CD14-positive monocyte (primary cell): ENCODE results near the gene CMTM3. TPM values are rescaled to one million over a fixed set of nuclear protein-coding genes. Genes with fewer than 3 reads are reported as not detected.

Experiments
- DNase-seq, 3 donors: peaks; one replicate each; pipeline ENCODE4 v3.0.0-alpha.2; 2011 to 2022
- H2AFZ ChIP-seq: 2 replicates; pipeline ENCODE4 v1.6.0; 2012; ENCODE audit warnings: mild to moderate bottlenecking, low read depth, low read length, inconsistent platforms; ENCODE audit not compliant: insufficient read depth, poor library complexity, severe bottlenecking
- H3K27ac ChIP-seq, 2 donors: 1 replicate in 1 of 2; 2 replicates in 1 of 2; pipeline ENCODE4 v1.5.1; 2012 to 2013; ENCODE audit warnings: low read length in 2 of 2, control low read depth in 1 of 2, inconsistent platforms in 1 of 2, low read depth in 1 of 2, mild to moderate bottlenecking in 1 of 2
- H3K27me3 ChIP-seq, 2 donors: one replicate each; pipeline versions ENCODE4 v1.6.0 to v1.6.1; 2011 to 2013; ENCODE audit warnings: low read length in 2 of 2; ENCODE audit not compliant: control insufficient read depth in 2 of 2, insufficient read depth in 2 of 2
- H3K36me3 ChIP-seq, 2 donors: replicated peaks in 1 of 2; 1 replicate in 1 of 2; 2 replicates in 1 of 2; pipeline versions ENCODE4 v1.5.1 to v1.6.1; 2012 to 2013; ENCODE audit warnings: low read length in 2 of 2, control low read depth in 1 of 2, inconsistent platforms in 1 of 2, mild to moderate bottlenecking in 1 of 2; ENCODE audit not compliant: insufficient read depth in 2 of 2, control insufficient read depth in 1 of 2
- H3K4me1 ChIP-seq, 2 donors: 1 replicate in 1 of 2; 2 replicates in 1 of 2; pipeline versions ENCODE4 v1.5.1 to v1.6.1; 2012 to 2013; ENCODE audit warnings: low read length in 2 of 2, control low read depth in 1 of 2, inconsistent platforms in 1 of 2, mild to moderate bottlenecking in 1 of 2, moderate library complexity in 1 of 2; ENCODE audit not compliant: insufficient read depth in 2 of 2, control insufficient read depth in 1 of 2
- H3K4me2 ChIP-seq: replicated peaks from 2 replicates; pipeline ENCODE3; 2012; ENCODE audit warnings: low read length, moderate library complexity, mild to moderate bottlenecking; ENCODE audit not compliant: poor library complexity, severe bottlenecking; ENCODE audit errors: extremely low read depth
- H3K4me3 ChIP-seq, 3 experiments: fragments of 200-600 bp in 1 of 3; sonication (generic) in 1 of 3; replicated peaks in 1 of 3; 1 replicate in 2 of 3; 2 replicates in 1 of 3; pipeline ENCODE4 v1.5.1; 2011 to 2013; ENCODE audit warnings: low read length in 3 of 3, mild to moderate bottlenecking in 3 of 3, control low read depth in 2 of 3, low read depth in 2 of 3, inconsistent platforms in 1 of 3, moderate library complexity in 1 of 3
- H3K79me2 ChIP-seq: 2 replicates; pipeline ENCODE4 v1.6.0; 2012; ENCODE audit warnings: mild to moderate bottlenecking, control low read depth, inconsistent platforms, low read length, moderate library complexity; ENCODE audit not compliant: insufficient read depth
- H3K9ac ChIP-seq: 2 replicates; pipeline ENCODE4 v1.6.0; 2017; ENCODE audit warnings: low read length, mild to moderate bottlenecking; ENCODE audit not compliant: insufficient read depth, poor library complexity, severe bottlenecking
- H3K9me3 ChIP-seq, 2 donors: replicated peaks in 1 of 2; 1 replicate in 1 of 2; 2 replicates in 1 of 2; pipeline versions ENCODE4 v1.5.1 to v1.6.1; 2012 to 2013; ENCODE audit warnings: low read length in 2 of 2, control low read depth in 1 of 2; ENCODE audit not compliant: control insufficient read depth in 1 of 2, insufficient read depth in 1 of 2
- H4K20me1 ChIP-seq: 2 replicates; pipeline ENCODE4 v1.6.0; 2012; ENCODE audit warnings: mild to moderate bottlenecking, low read length, control low read depth, moderate library complexity; ENCODE audit not compliant: insufficient read depth
- H3K27ac Mint-ChIP-seq, 7 donors: one replicate each; pipeline ENCODE4 v1.8.0; 2020; ENCODE audit warnings: mild to moderate bottlenecking in 7 of 7, mixed read lengths in 7 of 7, moderate library complexity in 6 of 7, inconsistent platforms in 2 of 7
- H3K27me3 Mint-ChIP-seq, 3 donors: one replicate each; pipeline ENCODE4 v1.8.0; 2021 to 2022; ENCODE audit warnings: low read depth in 3 of 3, mild to moderate bottlenecking in 3 of 3, mixed read lengths in 3 of 3, moderate library complexity in 3 of 3, inconsistent platforms in 1 of 3
- H3K36me3 Mint-ChIP-seq, 2 donors: one replicate each; pipeline ENCODE4 v1.8.0; 2020; ENCODE audit warnings: mixed read lengths in 2 of 2, inconsistent platforms in 1 of 2, mild to moderate bottlenecking in 1 of 2
- H3K4me1 Mint-ChIP-seq: one replicate; pipeline ENCODE4 v1.8.0; 2020; ENCODE audit warnings: mild to moderate bottlenecking, mixed read lengths
- H3K4me3 Mint-ChIP-seq, 2 donors: one replicate each; pipeline ENCODE4 v1.8.0; 2020; ENCODE audit warnings: mild to moderate bottlenecking in 2 of 2, mixed read lengths in 2 of 2, moderate library complexity in 1 of 2
- H3K9me3 Mint-ChIP-seq, 7 donors: one replicate each; pipeline ENCODE4 v1.8.0; 2020 to 2022; ENCODE audit warnings: mixed read lengths in 7 of 7, mild to moderate bottlenecking in 6 of 7, moderate library complexity in 6 of 7, inconsistent platforms in 2 of 7
- WGBS: methylation state at CpG from one replicate; pipeline ENCODE4 v1.1.5; 2013; ENCODE audit warnings: missing lambda C conversion rate; ENCODE audit not compliant: insufficient coverage; 5-methylcytosine and 5-hydroxymethylcytosine counted together
- intact Hi-C, 2 donors: fragments of 100-400 bp; cut with micrococcal nuclease; formaldehyde crosslinking; loops; one replicate each; pipeline versions ENCODE4 v1.15.0 to v1.15.1; 2023
- polyA plus RNA-seq, 3 donors: library from polyadenylated mRNA; depleted of rRNA in 1 of 3; unstranded in 2 of 3; stranded (reverse) in 1 of 3; fragments of 300-500 nt in 2 of 3; fragments of >200 nt in 1 of 3; fragmentation: Illumina TruSeq in 2 of 3; gene quantifications; 1 replicate in 2 of 3; 2 replicates in 1 of 3; pipeline ENCODE4 v1.2.3, GENCODE V29; 2012 to 2021
- TF ChIP-seq, protein P1 (sequence below): fragments of 200-600 bp; IDR thresholded peaks from one replicate; pipeline ENCODE4 v1.8.0; 2022; ENCODE audit warnings: antibody characterized with exemption, mild to moderate bottlenecking

CMTM3 gene
- polyA plus RNA-seq, 3 donors, result 125 to 131 (median 126) TPM

- intact Hi-C loops, result no loop called here
- DNase-seq, result no peak
- Histone ChIP-seq H3K4me1 (peaks cover 15 to 16% of the 10 kb centered on the region in 2 donors), H3K9ac (no peak overlapping the region), H3K36me3 (peaks cover 36 to 82% of the 10 kb centered on the region in 2 donors), H3K27me3 (no peaks in the 10 kb centered on the region), H2AFZ (no peak overlapping the region), H3K4me3 (no peak overlapping the region), H3K4me2 (no peak overlapping the region), H3K9me3 (no peaks in the 10 kb centered on the region), H3K27ac (no peak overlapping the region), H4K20me1 (peaks cover 11% of the 10 kb centered on the region), H3K79me2 (no peaks in the 10 kb centered on the region)
- Mint-ChIP-seq H3K27me3 (peaks cover 0 to 4% (median 0%) of the 10 kb centered on the region in 3 donors), H3K4me3 (no peak overlapping the region), H3K4me1 (peaks cover 28% of the 10 kb centered on the region), H3K27ac (peak overlapping the region in 2 of 7 donors; percentile 55 to 68), H3K36me3 (peaks cover 50 to 82% of the 10 kb centered on the region in 2 donors), H3K9me3 (peaks cover 0 to 2% (median 0%) of the 10 kb centered on the region in 7 donors)
- 95% methylated on average over 8 of the region's 8 CpGs for WGBS
- TF ChIP-seq, protein P1, sequence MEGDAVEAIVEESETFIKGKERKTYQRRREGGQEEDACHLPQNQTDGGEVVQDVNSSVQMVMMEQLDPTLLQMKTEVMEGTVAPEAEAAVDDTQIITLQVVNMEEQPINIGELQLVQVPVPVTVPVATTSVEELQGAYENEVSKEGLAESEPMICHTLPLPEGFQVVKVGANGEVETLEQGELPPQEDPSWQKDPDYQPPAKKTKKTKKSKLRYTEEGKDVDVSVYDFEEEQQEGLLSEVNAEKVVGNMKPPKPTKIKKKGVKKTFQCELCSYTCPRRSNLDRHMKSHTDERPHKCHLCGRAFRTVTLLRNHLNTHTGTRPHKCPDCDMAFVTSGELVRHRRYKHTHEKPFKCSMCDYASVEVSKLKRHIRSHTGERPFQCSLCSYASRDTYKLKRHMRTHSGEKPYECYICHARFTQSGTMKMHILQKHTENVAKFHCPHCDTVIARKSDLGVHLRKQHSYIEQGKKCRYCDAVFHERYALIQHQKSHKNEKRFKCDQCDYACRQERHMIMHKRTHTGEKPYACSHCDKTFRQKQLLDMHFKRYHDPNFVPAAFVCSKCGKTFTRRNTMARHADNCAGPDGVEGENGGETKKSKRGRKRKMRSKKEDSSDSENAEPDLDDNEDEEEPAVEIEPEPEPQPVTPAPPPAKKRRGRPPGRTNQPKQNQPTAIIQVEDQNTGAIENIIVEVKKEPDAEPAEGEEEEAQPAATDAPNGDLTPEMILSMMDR, result no peak
These were observed 15.9 kb downstream of the CMTM3 start for GRCh38 chr16:66620429-66620795.

- peaks cover 36 to 72% of the 10 kb centered on the region in 2 donors for H3K36me3 ChIP-seq
- Mint-ChIP-seq H3K4me1 (peaks cover 12% of the 10 kb centered on the region), H3K9me3 (peaks cover 0 to 2% (median 0%) of the 10 kb centered on the region in 7 donors), H3K27me3 (peaks cover 0 to 4% (median 2%) of the 10 kb centered on the region in 3 donors), H3K36me3 (peaks cover 50 to 86% of the 10 kb centered on the region in 2 donors), H3K4me3 (no peak overlapping the region), H3K27ac (peak overlapping the region in 3 of 7 donors; percentile 23 to 54 (median 33))
- DNase-seq, result no peak
- H3K9me3 ChIP-seq, result no peaks in the 10 kb centered on the region
- intact Hi-C loops, result no loop called here
- 98% methylated on average over 11 of the region's 14 CpGs for WGBS
- H3K9ac ChIP-seq, result no peak overlapping the region
- no peaks in the 10 kb centered on the region for H4K20me1 ChIP-seq
- no peak overlapping the region for H2AFZ ChIP-seq
- peaks cover 7% of the 10 kb centered on the region in 2 donors for H3K4me1 ChIP-seq
- TF ChIP-seq, protein P1, result no peak
- no peak overlapping the region for H3K27ac ChIP-seq
- H3K79me2 ChIP-seq, result no peaks in the 10 kb centered on the region
- H3K4me2 ChIP-seq, result no peak overlapping the region
- no peak overlapping the region for H3K4me3 ChIP-seq
- H3K27me3 ChIP-seq, result no peaks in the 10 kb centered on the region
These were observed 17.5 kb downstream of the CMTM3 start for GRCh38 chr16:66621973-66622372.
